ENCODE data around the gene AUTS2.

The AUTS2 gene

GRCh38 chr7:70031245-70031644 is 433.0 kb downstream of the AUTS2 start:
- DNase-seq (ENCODE audit: low read depth in 2 of 2), result no peak

- DNase-seq (ENCODE audit: low read depth in 2 of 2), result no peak
Observed at GRCh38 chr7:70032649-70033048, 434.4 kb downstream of the AUTS2 start.

DNA sequence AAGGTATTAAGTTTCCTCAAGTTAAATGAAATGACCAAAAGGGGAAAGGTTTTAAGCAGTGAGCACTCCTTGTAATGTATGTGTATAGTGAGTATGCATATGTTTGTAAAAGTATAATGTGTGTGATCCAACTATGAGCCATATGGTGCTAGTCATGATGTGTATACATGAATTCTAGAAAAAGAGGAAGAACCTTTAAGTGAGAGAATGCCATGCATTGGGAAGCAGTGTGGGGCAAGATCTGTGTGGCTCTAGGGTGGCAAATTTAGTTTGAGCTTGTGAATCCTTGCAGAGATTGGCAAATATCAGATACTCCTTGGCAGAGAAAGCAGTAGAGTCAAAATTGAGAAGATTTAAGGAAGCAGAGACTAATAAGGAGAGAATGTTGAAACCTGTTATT is 435.0 kb downstream of the AUTS2 start:
- DNase-seq (ENCODE audit: low read depth in 2 of 2), result no peak

- no peak for DNase-seq (ENCODE audit: low read depth in 2 of 2)
Observed at GRCh38 chr7:70034999-70035398, 436.7 kb downstream of the AUTS2 start.

DNA sequence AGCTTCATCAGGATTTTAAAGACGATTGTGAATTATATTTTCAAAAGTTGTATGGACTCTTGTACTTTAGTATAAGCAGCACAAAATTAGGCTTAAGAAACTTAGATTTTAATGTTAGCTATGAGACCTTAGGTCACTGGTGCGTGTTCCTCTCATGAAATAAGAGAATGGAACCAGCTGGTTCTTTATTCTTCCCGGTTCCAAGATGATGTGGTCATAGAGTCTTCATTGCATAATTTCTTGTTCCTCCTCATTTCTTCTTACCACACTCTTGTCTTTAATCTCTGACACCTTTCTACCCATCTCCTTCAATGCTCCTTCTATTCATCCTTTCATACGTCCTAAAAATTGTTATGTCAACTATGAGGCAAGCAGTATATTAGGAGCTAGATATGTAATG is 437.2 kb downstream of the AUTS2 start:
- DNase-seq (ENCODE audit: low read depth in 2 of 2), result no peak

DNA sequence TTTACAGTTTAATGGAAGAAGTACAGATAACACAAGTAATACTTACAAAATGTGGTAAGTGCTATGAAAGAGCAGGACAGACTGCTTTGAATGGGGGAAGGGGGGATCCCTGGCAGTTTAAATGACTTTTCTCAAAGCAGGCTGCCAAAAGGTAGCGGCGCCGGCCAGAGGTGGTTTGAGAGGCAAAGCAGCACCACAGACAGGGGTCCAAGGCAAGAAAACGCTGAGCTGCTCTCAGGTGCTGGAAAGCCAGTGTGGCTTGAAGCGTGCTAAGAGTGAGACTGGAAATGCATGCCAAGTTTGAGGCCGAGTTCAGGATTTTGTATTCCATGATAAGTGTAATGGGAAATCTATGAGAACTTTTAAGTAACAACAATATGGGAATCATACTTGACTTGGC is 437.7 kb downstream of the AUTS2 start:
- DNase-seq (ENCODE audit: low read depth in 2 of 2), result no peak

- no peak for DNase-seq (ENCODE audit: low read depth in 2 of 2)
Observed at GRCh38 chr7:70036695-70037094, 438.4 kb downstream of the AUTS2 start.

DNA sequence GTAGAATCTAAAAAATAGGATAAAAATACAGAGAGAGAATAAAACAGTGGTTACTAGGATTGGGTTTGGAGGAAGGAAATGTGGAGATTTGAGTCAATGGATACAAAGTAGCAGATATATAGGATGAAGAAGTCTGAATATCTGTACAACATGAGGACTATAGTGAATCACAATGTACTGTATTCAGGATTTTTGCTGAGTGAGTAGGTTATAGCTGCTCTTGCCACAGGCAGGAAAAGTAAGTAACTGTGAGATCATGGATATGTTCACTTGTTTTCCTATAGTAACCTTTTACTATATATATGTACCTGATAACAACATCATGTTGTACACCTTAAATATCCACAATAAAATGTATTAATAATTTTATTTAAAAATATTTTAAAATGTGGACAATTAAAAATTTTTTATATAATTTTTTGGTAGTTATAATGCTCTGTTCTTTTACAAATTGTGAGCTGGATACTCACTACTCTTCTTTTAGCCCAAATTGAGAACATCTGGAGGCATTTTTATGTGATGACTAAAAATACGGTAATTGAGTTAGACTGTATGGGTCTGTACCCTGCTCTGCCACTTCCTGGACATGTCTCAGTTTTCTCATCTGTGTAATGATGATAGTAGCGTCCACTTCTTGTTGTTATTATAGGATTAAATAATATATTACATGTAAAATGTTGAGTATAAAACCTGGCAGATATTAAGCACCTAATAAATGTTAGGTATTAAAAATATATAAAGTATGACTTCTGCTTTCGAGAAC is 439.1 kb downstream of the AUTS2 start:
- DNase-seq (ENCODE audit: low read depth in 2 of 2), result peak in 1 of 2 experiments; percentile 33

DNA sequence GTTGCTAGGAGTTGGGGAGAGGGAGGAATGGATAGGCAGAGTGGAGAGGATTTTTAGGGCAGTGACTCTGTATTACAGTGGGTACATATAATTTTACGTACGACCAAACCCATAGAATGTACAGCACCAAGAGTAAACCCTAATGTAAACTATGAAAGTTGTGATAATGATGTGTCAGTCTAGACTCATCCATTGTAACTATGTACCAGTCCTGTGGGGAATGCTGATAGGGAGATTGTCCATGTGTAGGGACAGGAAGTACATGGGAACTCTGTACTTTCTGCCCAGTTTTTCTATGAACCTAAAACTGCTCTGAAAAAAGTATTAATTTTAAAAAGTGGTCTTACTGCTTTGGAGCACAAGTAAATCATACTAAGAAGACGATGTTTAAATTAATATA is 441.8 kb downstream of the AUTS2 start:
- DNase-seq (ENCODE audit: low read depth in 2 of 2), result no peak

- no peak for DNase-seq (ENCODE audit: low read depth in 2 of 2)
Observed at GRCh38 chr7:70040970-70041766, 442.9 kb downstream of the AUTS2 start.

- peak in 1 of 2 experiments; percentile 40 for DNase-seq (ENCODE audit: low read depth in 2 of 2)
Observed at GRCh38 chr7:70042533-70042932, 444.3 kb downstream of the AUTS2 start.

DNA sequence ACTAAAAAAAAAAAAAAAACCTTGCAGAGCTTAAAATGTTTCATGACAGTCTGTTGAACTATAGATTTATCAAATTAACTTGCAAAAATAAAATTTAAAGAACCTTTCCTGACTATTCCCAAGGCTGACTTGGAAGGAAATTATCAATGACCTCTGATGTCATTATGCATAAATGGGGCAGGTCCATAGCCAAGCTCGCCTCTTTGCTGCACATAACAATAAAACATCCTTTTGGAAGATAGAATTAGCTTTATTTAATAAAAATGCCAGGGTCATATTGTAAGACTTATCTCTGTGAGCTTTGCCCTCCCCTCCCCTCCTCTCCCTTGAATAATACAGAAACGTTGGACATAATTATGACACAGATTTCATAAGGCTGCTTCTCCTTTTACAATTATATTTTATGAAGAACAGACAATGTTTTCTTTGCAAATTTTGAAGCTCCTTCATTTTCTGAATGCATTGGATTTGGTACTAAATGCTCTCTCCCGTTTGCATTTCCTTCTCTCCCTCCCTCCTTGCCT is 444.8 kb downstream of the AUTS2 start:
- DNase-seq (ENCODE audit: low read depth in 2 of 2), result no peak

- DNase-seq (ENCODE audit: low read depth in 2 of 2), result no peak
Observed at GRCh38 chr7:70044064-70044463, 445.8 kb downstream of the AUTS2 start.

DNA sequence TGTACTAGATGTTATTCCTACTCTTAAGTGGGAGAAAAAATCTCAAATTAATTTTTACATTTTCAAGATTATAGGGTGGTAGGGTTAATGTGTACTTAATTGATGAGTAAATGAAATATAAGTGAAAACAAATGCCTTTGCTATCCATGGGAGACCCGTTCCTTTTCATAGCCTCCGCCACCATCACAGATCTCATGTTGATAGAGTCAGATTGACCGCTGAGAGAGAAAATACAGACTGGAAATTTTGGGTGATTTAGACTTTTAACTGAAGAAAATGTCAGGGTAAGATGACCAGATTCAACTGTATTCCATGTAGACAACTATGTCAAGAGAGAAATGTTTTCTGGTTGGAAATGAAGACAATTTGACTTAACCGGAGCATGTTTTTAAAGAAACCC is 446.2 kb downstream of the AUTS2 start:
- DNase-seq (ENCODE audit: low read depth in 2 of 2), result no peak

DNA sequence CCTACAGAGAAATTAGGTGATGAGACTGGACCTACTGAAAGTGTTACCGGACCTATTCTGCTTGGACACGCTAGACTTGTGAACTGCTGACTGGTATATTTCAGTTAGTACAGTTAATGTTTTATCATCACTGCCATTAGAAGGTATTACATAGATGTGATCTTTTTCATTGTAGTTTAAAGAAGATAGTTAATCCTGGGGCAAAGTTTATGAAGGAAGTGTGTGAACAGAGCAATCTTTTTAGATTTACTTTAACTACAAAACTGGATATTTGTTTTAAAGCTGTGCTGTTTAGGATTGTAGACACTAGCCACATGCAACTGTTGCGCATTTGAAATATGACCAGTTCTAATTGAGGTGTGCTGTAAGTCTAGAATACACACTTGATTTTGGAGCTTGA is 446.7 kb downstream of the AUTS2 start:
- DNase-seq (ENCODE audit: low read depth in 2 of 2), result no peak

GRCh38 chr7:70047384-70047783 is 449.1 kb downstream of the AUTS2 start:
- DNase-seq (ENCODE audit: low read depth in 2 of 2), result no peak

DNA sequence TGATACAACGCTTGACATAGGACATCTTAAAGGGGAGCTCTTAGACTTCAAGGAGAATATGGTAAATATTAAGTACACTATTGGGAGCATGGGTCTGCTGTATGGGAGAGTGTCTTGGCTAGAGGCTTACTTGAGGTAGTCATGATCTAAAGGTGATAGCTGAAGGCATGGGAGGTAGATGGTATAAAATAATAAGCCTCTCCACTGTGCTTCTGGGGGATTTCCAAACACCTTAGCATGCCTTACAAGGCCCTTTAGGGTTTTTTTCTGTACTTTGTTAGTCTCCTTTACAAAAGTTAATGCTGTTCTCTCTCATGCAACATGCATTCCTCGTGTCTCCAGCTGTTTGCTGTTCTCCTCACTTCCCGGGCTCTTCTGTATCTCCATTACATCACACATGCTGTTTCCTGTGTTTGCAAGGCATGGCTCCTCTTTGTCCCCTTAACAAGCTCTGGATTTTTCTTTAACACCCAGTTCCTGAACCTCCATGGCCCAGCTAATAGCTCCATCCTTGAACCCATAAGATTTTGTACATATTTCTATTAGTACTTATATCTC is 449.7 kb downstream of the AUTS2 start:
- DNase-seq (ENCODE audit: low read depth in 2 of 2), result no peak

DNA sequence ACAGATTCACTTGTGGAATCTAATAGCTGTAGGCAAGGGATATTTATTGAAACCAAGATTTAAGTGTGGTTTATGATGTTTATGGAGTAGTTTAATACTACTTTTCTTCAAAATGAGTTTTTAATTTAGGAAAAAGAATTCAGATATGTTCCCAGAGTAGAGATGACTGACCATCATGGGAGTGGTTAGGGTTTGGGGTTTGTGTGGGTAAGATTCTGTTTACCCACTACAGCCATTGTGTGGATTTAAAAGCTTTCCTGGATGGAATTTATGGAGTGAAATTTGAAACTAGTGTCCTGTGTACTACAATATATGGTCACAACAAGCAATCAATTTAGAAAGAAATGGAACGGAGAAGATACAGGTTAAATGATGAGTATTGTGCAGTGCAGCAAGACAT is 453.5 kb downstream of the AUTS2 start:
- no peak for DNase-seq (ENCODE audit: low read depth in 2 of 2)

DNA sequence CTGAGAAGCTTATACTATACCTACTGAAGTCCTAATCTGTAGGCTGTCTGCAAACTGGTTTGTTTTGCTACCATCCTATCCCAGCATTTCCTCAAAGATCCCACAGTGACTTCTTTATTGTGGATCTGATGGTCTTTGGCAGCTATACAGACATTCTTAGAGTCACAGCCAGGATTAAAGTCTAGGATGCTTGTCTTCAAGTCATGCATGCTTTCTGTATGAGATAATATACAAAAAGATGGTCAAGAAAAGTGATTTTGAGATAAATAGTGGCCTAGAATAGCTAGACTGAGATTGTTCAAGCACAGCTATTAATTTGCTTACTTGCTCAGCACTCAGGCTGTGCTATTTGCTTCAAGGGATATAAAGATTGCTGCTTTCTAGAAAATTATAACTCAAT is 454.4 kb downstream of the AUTS2 start:
- peak; percentile 67 to 68 for DNase-seq (ENCODE audit: low read depth in 2 of 2)

GRCh38 chr7:70053421-70053820 is 455.1 kb downstream of the AUTS2 start:
- DNase-seq (ENCODE audit: low read depth in 2 of 2), result no peak

DNA sequence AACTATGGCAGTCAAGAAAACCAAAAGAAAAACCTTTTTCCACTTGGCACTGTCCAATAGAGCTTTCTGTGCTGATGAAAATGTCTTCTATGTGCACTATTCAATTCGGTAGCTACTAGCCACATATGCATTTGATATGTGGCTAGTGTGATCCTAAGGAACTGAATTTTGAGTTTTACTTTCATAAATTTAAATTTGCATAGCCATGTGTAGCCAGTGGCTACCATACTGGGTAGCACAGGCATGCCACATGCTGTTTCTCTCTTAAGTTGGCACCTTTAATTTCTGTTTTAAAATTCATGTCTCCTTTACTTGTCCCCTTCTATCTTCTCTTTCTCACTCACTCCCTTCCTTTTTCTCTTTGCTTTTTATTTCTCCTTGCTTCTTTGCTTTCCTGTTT is 455.7 kb downstream of the AUTS2 start:
- no peak for DNase-seq (ENCODE audit: low read depth in 2 of 2)

DNA sequence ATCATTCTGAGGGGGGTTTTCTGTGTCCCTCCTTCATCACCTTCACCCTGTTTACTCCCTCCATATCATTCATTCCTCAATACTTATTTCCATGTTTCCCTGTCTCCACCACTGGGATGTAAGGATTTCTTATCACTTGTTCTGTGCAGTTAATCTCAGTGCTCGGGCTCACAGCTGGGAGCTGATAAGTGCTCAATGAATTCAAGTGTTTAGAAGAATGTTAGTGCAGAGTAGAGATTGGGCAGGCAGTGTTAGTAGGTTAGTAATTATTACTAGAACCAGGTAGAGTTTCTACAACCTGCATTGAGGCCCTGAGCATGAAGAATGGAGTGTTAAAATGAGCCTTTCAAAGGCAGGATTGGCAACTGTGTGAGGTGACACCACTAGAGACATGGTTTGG is 458.1 kb downstream of the AUTS2 start:
- no peak for DNase-seq (ENCODE audit: low read depth in 2 of 2)
